Stomach smooth muscle (tissue), 2 donors: ENCODE results near the gene CHCHD6.

Experiments
- H3K27ac ChIP-seq: one replicate; pipeline ENCODE4 v1.7.0; 2013; ENCODE audit warnings: mild to moderate bottlenecking, low read length, inconsistent platforms
- H3K27me3 ChIP-seq, 2 donors: one replicate each; pipeline ENCODE4 v1.7.0; 2013; ENCODE audit warnings: low read length in 2 of 2; ENCODE audit not compliant: insufficient read depth in 2 of 2, control insufficient read depth in 1 of 2
- H3K36me3 ChIP-seq, 2 donors: one replicate each; pipeline ENCODE4 v1.7.0; 2013; ENCODE audit warnings: low read length in 2 of 2; ENCODE audit not compliant: control insufficient read depth in 2 of 2, insufficient read depth in 2 of 2
- H3K4me1 ChIP-seq: one replicate; pipeline ENCODE4 v1.7.0; 2013; ENCODE audit warnings: low read length; ENCODE audit not compliant: control insufficient read depth, insufficient read depth
- H3K4me3 ChIP-seq, 2 donors: one replicate each; pipeline ENCODE4 v1.7.0; 2013; ENCODE audit warnings: low read length in 2 of 2
- H3K9ac ChIP-seq, 2 donors: one replicate each; pipeline ENCODE4 v1.7.0; 2013; ENCODE audit warnings: low read length in 2 of 2, mild to moderate bottlenecking in 1 of 2
- H3K9me3 ChIP-seq, 2 donors: one replicate each; pipeline ENCODE4 v1.7.0; 2013; ENCODE audit warnings: low read length in 2 of 2; ENCODE audit not compliant: control insufficient read depth in 2 of 2
- donor health status: healthy.
- donor health status: Pancreatic carcinoma.

Gene CHCHD6

GRCh38 chr3:126982471-126983175, 278.6 kb downstream of the CHCHD6 start, which contains the start of gene PLXNA1:
PLXNA1 (plus strand) TSS chr3:126983115; CDS start chr3:126988594, 5,479 bp downstream.
- H3K36me3 ChIP-seq: no peaks in the 10 kb centered on the region
- H3K9me3 ChIP-seq: no peaks in the 10 kb centered on the region
- peaks cover 0 to 9% of the 10 kb centered on the region in 2 donors for H3K27me3 ChIP-seq
- H3K27ac ChIP-seq: no peak within 1 kb of the TSS
- peak within 1 kb of the TSS; percentile 62 to 77 for H3K4me3 ChIP-seq
- H3K9ac ChIP-seq: peak within 1 kb of the TSS; percentile 64 to 68
- peaks cover 22% of the 10 kb centered on the region for H3K4me1 ChIP-seq

- Histone ChIP-seq H3K4me1 (peaks cover 22% of the 10 kb centered on the region), H3K9ac (no peak overlapping the region), H3K27ac (no peak overlapping the region)
Measured at GRCh38 chr3:126983276-126983652, 279.2 kb downstream of the CHCHD6 start.

GRCh38 chr3:126983653-126984390, 279.8 kb downstream of the CHCHD6 start:
- no peak overlapping the region for H3K27ac ChIP-seq

More at GRCh38 chr3:126983276-126983652, 279.2 kb downstream of the CHCHD6 start:
- Histone ChIP-seq H3K36me3 (no peaks in the 10 kb centered on the region), H3K9me3 (no peaks in the 10 kb centered on the region), H3K27me3 (peaks cover 0 to 9% of the 10 kb centered on the region in 2 donors), H3K4me3 (peak overlapping the region in 1 of 2 donors; percentile 77)

GRCh38 chr3:126984391-126985131, 280.5 kb downstream of the CHCHD6 start:
- Histone ChIP-seq H3K27me3 (peaks cover 0 to 6% of the 10 kb centered on the region in 2 donors), H3K4me1 (peaks cover 22% of the 10 kb centered on the region), H3K4me3 (peak overlapping the region; percentile 62 to 77), H3K9me3 (no peaks in the 10 kb centered on the region), H3K27ac (no peak overlapping the region), H3K36me3 (peaks cover 0 to 6% of the 10 kb centered on the region in 2 donors), H3K9ac (peak overlapping the region; percentile 64 to 68)

More at GRCh38 chr3:126983653-126984390, 279.8 kb downstream of the CHCHD6 start:
- H3K9ac ChIP-seq: peak overlapping the region; percentile 64 to 68
- peaks cover 0 to 9% of the 10 kb centered on the region in 2 donors for H3K27me3 ChIP-seq
- H3K9me3 ChIP-seq: no peaks in the 10 kb centered on the region
- peak overlapping the region; percentile 62 to 77 for H3K4me3 ChIP-seq
- H3K4me1 ChIP-seq: peaks cover 22% of the 10 kb centered on the region
- peaks cover 0 to under 1% of the 10 kb centered on the region in 2 donors for H3K36me3 ChIP-seq

GRCh38 chr3:126985132-126985985, 281.3 kb downstream of the CHCHD6 start:
- Histone ChIP-seq H3K4me1 (peaks cover 25% of the 10 kb centered on the region), H3K4me3 (no peak overlapping the region), H3K27ac (no peak overlapping the region), H3K9me3 (no peaks in the 10 kb centered on the region), H3K27me3 (peaks cover 0 to under 1% of the 10 kb centered on the region in 2 donors), H3K36me3 (peaks cover 5 to 11% of the 10 kb centered on the region in 2 donors), H3K9ac (no peak overlapping the region)

- peaks cover 25% of the 10 kb centered on the region for H3K4me1 ChIP-seq
Measured at GRCh38 chr3:126986001-126986400, 282.0 kb downstream of the CHCHD6 start.

GRCh38 chr3:126987129-126987528, 283.1 kb downstream of the CHCHD6 start:
- no peak overlapping the region for H3K9ac ChIP-seq
- no peaks in the 10 kb centered on the region for H3K9me3 ChIP-seq
- peaks cover 22% of the 10 kb centered on the region for H3K4me1 ChIP-seq
- H3K27me3 ChIP-seq: no peaks in the 10 kb centered on the region
- no peak overlapping the region for H3K4me3 ChIP-seq
- H3K36me3 ChIP-seq: peaks cover 5 to 11% of the 10 kb centered on the region in 2 donors
- no peak overlapping the region for H3K27ac ChIP-seq

More at GRCh38 chr3:126986001-126986400, 282.0 kb downstream of the CHCHD6 start:
- Histone ChIP-seq H3K27ac (no peak overlapping the region), H3K27me3 (no peaks in the 10 kb centered on the region), H3K9me3 (no peaks in the 10 kb centered on the region), H3K36me3 (peaks cover 5 to 11% of the 10 kb centered on the region in 2 donors), H3K9ac (no peak overlapping the region), H3K4me3 (no peak overlapping the region)

GRCh38 chr3:126987596-126987995, 283.6 kb downstream of the CHCHD6 start:
- Histone ChIP-seq H3K9me3 (no peaks in the 10 kb centered on the region), H3K36me3 (peaks cover 5 to 11% of the 10 kb centered on the region in 2 donors), H3K9ac (no peak overlapping the region), H3K27me3 (no peaks in the 10 kb centered on the region), H3K4me3 (no peak overlapping the region), H3K4me1 (peaks cover 18% of the 10 kb centered on the region), H3K27ac (no peak overlapping the region)

GRCh38 chr3:126988451-126989021, 284.5 kb downstream of the CHCHD6 start:
- Histone ChIP-seq H3K9ac (no peak overlapping the region), H3K27me3 (no peaks in the 10 kb centered on the region), H3K27ac (no peak overlapping the region), H3K36me3 (peaks cover 5 to 11% of the 10 kb centered on the region in 2 donors), H3K4me1 (peaks cover 24% of the 10 kb centered on the region), H3K9me3 (no peaks in the 10 kb centered on the region), H3K4me3 (no peak overlapping the region)
